Loucy (cell line): ENCODE results near the gene GDF11.

Experiments
- H2AFZ ChIP-seq: fragments of 200-600 bp; sonication (generic); 2 replicates; pipeline ENCODE4 v1.6.0; 2016; ENCODE audit warnings: antibody characterized with exemption, mild to moderate bottlenecking, low read length, moderate library complexity
- H3F3A ChIP-seq: fragments of 200-600 bp; 2 replicates; pipeline ENCODE4 v1.6.0; 2016; ENCODE audit warnings: antibody characterized with exemption, low read depth, mild to moderate bottlenecking
- H3K27me3 ChIP-seq: fragments of 200-600 bp; sonication (generic); 2 replicates; pipeline ENCODE4 v1.6.1; 2014; ENCODE audit warnings: low read length, mild to moderate bottlenecking; ENCODE audit not compliant: insufficient read depth, poor library complexity, severe bottlenecking
- H3K36me3 ChIP-seq: fragments of 200-600 bp; sonication (generic); 2 replicates; pipeline ENCODE4 v1.6.1; 2016; ENCODE audit warnings: low read length; ENCODE audit not compliant: insufficient read depth
- H3K4me1 ChIP-seq: fragments of 200-600 bp; sonication (generic); 2 replicates; pipeline ENCODE4 v1.5.1; 2014; ENCODE audit warnings: low read length, mild to moderate bottlenecking; ENCODE audit not compliant: insufficient read depth, poor library complexity, severe bottlenecking
- H3K4me2 ChIP-seq: fragments of 200-600 bp; sonication (generic); 2 replicates; pipeline ENCODE4 v1.6.0; 2014; ENCODE audit warnings: antibody characterized with exemption, low read length, low read depth, mild to moderate bottlenecking; ENCODE audit not compliant: poor library complexity, severe bottlenecking
- H3K4me3 ChIP-seq: fragments of 200-600 bp; sonication (generic); 2 replicates; pipeline ENCODE4 v1.5.1; 2014; ENCODE audit warnings: low read length, mild to moderate bottlenecking, mixed read lengths; ENCODE audit not compliant: poor library complexity, severe bottlenecking
- H3K79me2 ChIP-seq: fragments of 200-600 bp; sonication (generic); 2 replicates; pipeline ENCODE4 v1.6.1; 2014; ENCODE audit warnings: low read length; ENCODE audit not compliant: insufficient read depth
- H3K9ac ChIP-seq: fragments of 200-600 bp; sonication (generic); 2 replicates; pipeline ENCODE4 v1.6.0; 2014; ENCODE audit warnings: mild to moderate bottlenecking, low read depth, low read length, moderate library complexity; ENCODE audit not compliant: poor library complexity, severe bottlenecking
- H3K9me2 ChIP-seq: fragments of 200-600 bp; sonication (generic); replicated peaks from 2 replicates; pipeline ENCODE4 v1.6.1; 2016; ENCODE audit warnings: low read depth, low read length, mixed read lengths
- H3K9me3 ChIP-seq: fragments of 200-600 bp; sonication (generic); 2 replicates; pipeline ENCODE4 v1.6.1; 2014; ENCODE audit warnings: mild to moderate bottlenecking, antibody characterized with exemption, low read length, low read depth; ENCODE audit not compliant: insufficient read depth
- H4K20me1 ChIP-seq: fragments of 200-600 bp; sonication (generic); 2 replicates; pipeline ENCODE4 v1.6.0; 2014; ENCODE audit warnings: antibody characterized with exemption, low read length, mild to moderate bottlenecking; ENCODE audit not compliant: insufficient read depth, poor library complexity, severe bottlenecking
- CTCF ChIP-seq: fragments of 200-600 bp; sonication (generic); conservative IDR thresholded peaks from 2 replicates; pipeline ENCODE4 v1.5.1; 2014; ENCODE audit warnings: mild to moderate bottlenecking, antibody characterized with exemption, low read length
- EZH2phosphoT487 ChIP-seq: fragments of 200-600 bp; IDR thresholded peaks from 2 replicates; pipeline ENCODE4 v1.6.1; 2018; ENCODE audit warnings: antibody characterized with exemption, mild to moderate bottlenecking, moderate library complexity, borderline replicate concordance

Gene GDF11

GRCh38 chr12:55733021-55733555 is 9.8 kb upstream of the GDF11 start:
- Histone ChIP-seq H3F3A (peaks cover 12% of the 10 kb centered on the region), H3K4me1 (peaks cover 33% of the 10 kb centered on the region), H3K9ac (no peak overlapping the region), H3K4me3 (no peak overlapping the region), H3K9me2 (no peaks in the 10 kb centered on the region), H2AFZ (no peak overlapping the region), H3K27me3 (no peaks in the 10 kb centered on the region), H3K4me2 (no peak overlapping the region), H4K20me1 (peaks cover under 1% of the 10 kb centered on the region), H3K9me3 (no peaks in the 10 kb centered on the region), H3K36me3 (no peaks in the 10 kb centered on the region), H3K79me2 (peaks cover 19% of the 10 kb centered on the region)
- no peak for TF ChIP-seq EZH2phosphoT487
- no peak for TF ChIP-seq CTCF

- no peak overlapping the region for H3K4me2 ChIP-seq
- H3K9me3 ChIP-seq, result no peaks in the 10 kb centered on the region
- H3F3A ChIP-seq, result peaks cover 12% of the 10 kb centered on the region
- H4K20me1 ChIP-seq, result no peaks in the 10 kb centered on the region
- peaks cover 36% of the 10 kb centered on the region for H3K4me1 ChIP-seq
- H3K79me2 ChIP-seq, result peaks cover 13% of the 10 kb centered on the region
- no peak overlapping the region for H2AFZ ChIP-seq
- H3K27me3 ChIP-seq, result no peaks in the 10 kb centered on the region
- H3K36me3 ChIP-seq, result no peaks in the 10 kb centered on the region
- H3K9me2 ChIP-seq, result no peaks in the 10 kb centered on the region
- H3K9ac ChIP-seq, result no peak overlapping the region
- H3K4me3 ChIP-seq, result no peak overlapping the region
- TF ChIP-seq CTCF (no peak), EZH2phosphoT487 (no peak)
Measured at GRCh38 chr12:55733858-55734257, 9.1 kb upstream of the GDF11 start.

GRCh38 chr12:55734595-55734994 is 8.3 kb upstream of the GDF11 start:
- Histone ChIP-seq H3K4me3 (no peak overlapping the region), H4K20me1 (no peaks in the 10 kb centered on the region), H3K4me2 (no peak overlapping the region), H3K79me2 (peaks cover 13% of the 10 kb centered on the region), H3K9me2 (no peaks in the 10 kb centered on the region), H3K36me3 (no peaks in the 10 kb centered on the region), H3K27me3 (no peaks in the 10 kb centered on the region), H3K9ac (no peak overlapping the region), H3K4me1 (peaks cover 36% of the 10 kb centered on the region), H3F3A (peaks cover 12% of the 10 kb centered on the region), H2AFZ (no peak overlapping the region), H3K9me3 (no peaks in the 10 kb centered on the region)
- no peak for TF ChIP-seq EZH2phosphoT487
- TF ChIP-seq CTCF, result no peak
